Posterior vena cava (tissue), 2 donors: ENCODE measurements around the gene LSG1. TPM values are rescaled to one million over a fixed set of nuclear protein-coding genes. Genes with fewer than 3 reads are reported as not detected.

ENCODE experiments used
- DNase-seq: peaks from one replicate; pipeline ENCODE4 v3.0.0-alpha.2; 2020; ENCODE audit warnings: low spot score
- intact Hi-C, 2 donors: fragments of 100-400 bp; cut with DNase I; formaldehyde crosslinking; loops; one replicate each; pipeline versions ENCODE4 v1.14.1 to v1.14.2; 2022 to 2023
- total RNA-seq, 2 donors: library from RNA; stranded (reverse); fragmentation: NEBNext Ultra II Directional; extraction: Animal tissue kit (Norgen Biotek cat#: 25700); gene quantifications; one replicate each; pipeline ENCODE4 v1.2.1, GENCODE V29; 2021
- donor health status: DM: yes; HTN: yes; CAD: no.
- donor health status: DM: yes; HTN: yes; CAD: no.

LSG1 gene
- total RNA-seq, 2 donors from 2014 or later = 20.7 to 28.5 TPM

DNA sequence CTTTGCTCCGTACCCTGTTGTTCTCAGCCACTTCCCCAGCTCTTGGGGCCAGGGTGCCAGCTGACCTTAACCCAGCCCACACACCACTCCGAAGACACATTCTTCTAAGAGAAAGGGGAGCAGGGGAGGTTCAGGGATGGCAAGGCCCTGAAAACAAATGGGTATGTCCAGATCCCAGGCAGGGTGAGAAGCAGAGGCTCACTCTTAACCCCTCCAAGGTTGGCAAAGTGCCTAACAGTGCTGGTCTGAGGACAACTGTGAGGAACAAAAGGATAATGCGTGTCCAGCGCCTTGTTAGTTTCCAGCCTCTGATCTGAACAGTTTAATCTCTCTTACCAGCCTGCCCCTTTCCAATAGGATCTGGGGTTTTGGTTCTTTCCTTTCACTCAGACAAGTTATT, 40.3 kb downstream of the LSG1 start:
- DNase-seq = no peak
- intact Hi-C loops = loop anchor here in 1 of 2 donors (5.0 kb wide), 1 partner anchor 436 kb away; no protein-coding TSS in a partner anchor

DNA sequence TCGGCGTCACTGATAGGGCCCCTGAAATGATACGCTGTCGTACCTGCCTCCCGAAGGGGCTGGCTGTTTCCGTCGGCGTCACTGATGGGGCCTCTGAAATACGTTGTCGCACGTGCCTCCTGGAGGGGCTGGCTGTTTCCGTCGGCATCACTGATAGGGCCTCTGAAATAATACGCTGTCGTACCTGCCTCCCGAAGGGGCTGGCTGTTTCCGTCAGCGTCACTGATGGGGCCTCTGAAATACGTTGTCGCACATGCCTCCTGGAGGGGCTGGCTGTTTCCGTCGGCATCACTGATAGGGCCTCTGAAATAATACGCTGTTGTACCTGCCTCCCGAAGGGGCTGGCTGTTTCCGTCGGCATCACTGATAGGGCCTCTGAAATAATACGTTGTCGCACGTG, 41.3 kb downstream of the LSG1 start:
- intact Hi-C loops = loop anchor here in 1 of 2 donors (5.0 kb wide), 1 partner anchor 437 kb away; no protein-coding TSS in a partner anchor
- peak; percentile 48 for DNase-seq

DNA sequence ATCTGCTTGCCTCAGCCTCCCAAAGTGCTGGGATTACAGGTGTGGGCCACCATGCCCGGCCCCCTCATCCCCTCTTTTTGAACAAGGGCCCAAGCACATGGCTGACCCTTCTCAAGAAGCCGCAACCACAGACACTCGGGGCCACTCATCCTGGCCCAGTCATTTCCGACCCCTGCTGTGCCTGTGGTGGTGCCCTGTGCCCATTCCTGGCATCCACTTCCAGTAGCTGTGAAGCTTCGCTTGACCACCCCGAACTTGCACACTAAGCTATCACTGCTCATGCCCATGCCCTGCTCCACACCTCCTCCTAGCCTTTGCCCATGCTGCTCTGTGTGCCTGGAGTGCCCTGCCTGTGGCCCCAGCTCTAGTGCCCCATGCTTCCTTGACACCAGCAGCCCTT, 47.0 kb downstream of the LSG1 start:
- intact Hi-C loops = no loop called here
- peak; percentile 28 for DNase-seq

DNA sequence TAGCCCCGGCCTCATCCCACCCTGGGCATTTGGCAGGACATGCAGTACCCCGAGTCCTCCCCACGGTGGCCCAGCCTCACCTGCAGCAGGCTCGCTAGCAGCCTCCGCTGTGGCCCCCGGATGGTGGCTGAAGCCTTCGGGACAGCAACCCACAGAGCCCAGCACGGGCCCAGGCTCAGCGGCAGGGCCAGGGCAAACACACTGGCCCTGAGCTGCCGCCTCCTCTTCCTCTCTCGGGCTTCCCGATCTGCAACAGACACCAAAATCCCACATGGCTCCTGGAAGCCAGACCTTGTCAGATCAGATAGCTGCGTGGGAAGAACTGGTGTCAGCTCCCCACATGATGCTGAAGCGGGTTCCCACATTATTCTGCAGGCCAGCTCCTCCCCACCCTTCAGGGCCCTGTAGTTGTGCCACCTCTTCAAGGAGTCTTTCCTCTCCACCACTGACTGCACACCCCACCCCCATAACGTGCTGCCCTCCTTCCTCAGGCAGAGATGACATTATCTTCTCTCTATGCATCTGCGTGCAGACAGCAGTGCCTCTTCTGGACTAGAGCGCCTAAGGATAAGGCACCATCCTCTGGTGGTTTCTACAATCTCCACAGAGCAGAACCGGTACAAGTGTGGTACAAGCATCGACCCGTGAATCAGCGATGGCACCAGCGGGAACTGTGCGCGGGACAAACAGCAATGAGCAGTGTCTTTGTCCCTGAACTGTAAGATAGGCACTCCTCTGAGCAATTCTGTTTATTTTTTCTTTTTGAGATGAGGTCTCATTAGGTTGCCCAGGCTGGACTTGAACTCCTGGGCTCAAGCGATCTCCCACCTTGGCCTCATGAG, 48.3 kb downstream of the LSG1 start:
- intact Hi-C loops = no loop called here
- DNase-seq = peak; percentile 76

DNA sequence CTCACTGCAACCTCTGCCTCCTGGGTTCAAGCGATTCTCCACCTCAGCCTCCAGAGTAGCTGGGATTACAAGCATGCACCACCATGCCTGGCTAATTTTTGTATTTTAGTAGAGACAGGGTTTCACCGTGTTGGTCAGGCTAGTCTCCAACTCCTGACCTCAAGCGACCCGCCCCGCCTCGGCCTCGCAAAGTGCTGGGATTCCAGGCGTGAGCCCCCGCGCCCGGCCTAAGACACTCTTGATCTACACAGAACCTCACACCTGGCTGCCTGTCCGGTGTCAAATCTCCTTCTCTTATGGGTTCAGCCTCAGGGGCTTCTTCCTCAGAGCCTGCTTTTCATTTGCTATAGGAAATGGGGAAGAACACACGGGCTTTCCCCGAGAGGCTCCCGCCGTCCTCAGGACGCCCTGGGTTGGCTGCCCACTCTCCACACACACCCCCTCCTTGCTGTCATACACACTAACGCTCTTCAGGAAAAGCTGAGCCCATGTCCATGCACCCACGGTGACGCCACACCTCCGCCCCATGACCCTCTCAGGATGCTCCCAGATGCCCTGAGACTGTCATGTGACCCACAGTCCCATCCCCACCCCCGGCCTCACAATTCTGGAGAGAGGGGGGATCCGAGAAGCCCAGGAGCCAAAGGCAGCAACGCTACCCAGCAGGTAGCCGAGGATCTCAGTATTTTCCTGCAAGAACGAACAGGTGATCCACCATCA, 49.2 kb downstream of the LSG1 start:
- peak; percentile 63 for DNase-seq
- intact Hi-C loops = no loop called here

DNA sequence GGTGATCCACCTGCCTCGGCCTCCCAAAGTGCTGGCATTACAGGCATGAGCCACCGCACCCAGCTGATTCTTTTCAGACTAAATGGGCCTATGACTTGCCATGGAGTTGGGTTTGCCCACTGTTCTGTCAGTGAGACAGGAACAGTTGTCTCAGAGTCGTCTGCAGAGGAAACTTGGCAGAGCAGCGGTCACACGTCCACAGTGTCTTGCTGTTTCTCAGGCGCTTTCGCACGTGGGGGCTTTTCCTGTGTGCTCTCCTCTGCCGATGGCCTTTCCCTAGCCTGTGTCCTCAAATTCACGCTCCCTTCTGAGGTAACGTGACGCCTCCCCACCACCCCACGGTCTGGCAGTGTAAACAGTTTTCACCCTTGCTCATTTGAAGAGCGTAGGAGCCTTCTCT, 50.0 kb downstream of the LSG1 start:
- intact Hi-C loops = no loop called here
- no peak for DNase-seq

DNA sequence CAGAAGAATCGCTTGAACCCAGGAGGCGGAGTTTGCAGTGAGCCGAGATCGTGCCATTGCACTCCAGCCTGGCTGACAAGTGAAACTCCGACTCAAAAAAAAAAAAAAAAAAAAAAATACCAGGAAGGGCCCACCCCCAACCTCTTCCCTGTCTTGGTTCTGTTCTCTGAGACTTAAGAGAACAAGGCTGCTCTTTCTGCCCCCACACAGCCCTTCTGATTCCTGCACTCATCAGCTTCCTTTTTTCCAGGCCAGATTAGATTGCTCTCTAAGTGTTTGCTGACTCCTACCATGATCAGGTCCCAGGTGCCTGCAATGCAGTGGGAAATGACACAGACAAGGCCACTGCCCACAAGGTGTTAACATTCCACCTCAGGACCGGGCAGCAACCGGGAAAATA, 51.8 kb downstream of the LSG1 start:
- intact Hi-C loops = no loop called here
- no peak for DNase-seq

DNA sequence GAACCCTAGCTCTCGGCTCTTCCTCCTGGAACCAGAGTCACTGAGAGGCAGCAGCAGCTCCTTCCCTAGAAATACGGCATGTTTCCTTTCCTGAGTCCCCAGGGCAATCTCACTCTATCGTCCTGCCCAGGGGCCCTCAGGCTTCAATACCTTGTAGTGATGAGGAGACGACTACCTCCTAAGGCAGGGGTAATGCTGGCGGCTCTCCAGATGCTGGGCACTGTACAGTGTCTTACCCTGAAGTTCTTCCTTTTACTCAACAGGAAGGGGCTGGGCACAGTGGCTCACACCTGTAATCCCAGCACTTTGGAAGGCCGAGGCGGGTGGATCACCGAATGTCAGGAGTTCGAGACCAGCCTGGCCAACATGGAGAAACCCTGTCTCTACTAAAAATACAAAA, 52.2 kb downstream of the LSG1 start:
- intact Hi-C loops = no loop called here
- no peak for DNase-seq

DNA sequence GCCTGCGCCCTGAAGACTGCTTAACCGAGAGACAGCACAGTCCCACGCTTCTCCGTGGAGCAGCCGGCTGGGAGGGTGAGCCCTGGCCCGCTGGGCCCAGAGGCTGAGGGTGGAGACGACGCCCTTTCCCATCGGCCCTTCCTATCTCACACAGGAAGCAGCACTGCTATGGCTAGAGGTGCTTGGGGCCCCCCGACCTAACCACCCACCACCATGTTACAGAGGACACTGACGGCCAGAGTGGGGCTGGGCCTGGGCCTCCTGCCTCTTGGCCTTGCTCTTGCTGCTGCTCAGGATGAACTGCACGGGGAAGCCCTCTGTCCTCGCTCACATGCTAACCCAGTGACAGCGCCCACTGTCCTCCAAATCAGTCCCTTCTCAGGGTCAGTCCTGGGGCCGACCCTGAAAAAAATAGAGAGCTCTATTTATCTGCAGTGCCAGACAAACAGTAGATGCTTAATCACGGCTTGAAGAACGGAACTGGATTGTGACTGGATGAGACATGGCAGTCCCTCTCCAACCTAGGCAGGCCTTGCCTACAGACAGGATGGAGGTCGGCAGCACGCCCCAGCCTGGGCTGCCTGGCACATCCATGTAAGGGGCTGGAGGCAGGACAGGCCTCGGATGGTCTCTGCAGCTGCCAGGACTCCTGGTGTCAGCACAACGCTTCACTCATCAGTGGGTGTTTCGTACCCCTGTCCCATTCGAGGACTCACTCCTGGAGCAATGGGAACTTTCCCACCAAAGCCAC, 53.0 kb downstream of the LSG1 start:
- no peak for DNase-seq
- intact Hi-C loops = no loop called here

DNA sequence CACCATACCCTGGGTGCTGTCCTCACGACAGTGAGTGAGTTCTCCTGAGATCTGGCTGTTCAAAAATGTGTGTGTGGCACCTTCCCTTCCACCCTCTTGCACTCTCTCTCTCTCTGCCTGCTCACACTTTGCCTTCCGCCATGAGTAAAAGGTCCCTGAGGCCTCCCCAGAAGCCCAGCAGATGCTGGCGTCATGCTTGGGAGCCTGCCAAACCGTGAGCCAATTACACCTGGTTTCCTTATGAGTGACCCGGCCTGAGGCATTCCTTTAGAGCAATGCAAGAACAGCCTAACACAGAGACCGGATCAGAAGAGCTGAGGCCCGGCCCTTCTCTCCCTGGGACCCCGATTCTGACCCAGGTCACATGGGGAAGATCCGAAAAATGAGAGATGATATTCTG, 54.2 kb downstream of the LSG1 start:
- intact Hi-C loops = no loop called here

DNA sequence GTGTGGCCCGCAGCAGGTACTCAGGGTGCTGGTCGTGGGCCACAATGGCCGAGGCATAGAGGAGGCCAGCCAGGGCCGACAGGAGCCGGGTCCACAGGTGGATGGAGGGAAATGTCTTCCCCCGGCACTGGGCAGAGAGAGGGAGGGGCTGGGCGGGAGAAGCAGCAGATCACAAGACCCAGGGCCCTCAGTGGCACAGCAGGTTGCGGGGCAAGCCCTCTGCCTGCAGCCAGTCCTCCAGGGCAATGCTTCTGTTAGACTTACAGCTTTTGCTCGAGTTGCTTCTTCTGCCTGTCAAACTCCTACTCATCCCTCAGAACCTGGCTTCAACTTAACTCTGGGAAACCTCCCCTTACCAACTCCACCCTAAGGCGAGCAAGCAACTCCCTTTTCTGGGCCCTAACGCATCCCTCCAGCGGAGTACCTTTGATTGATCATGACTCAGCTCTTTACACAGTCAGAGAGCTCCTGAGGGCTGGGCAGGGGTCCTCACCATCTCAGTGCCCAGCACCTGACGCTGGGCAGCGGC, 54.8 kb downstream of the LSG1 start:
- intact Hi-C loops = no loop called here
- no peak for DNase-seq

More for the DNA sequence above, 54.2 kb downstream of the LSG1 start:
- DNase-seq = no peak

DNA sequence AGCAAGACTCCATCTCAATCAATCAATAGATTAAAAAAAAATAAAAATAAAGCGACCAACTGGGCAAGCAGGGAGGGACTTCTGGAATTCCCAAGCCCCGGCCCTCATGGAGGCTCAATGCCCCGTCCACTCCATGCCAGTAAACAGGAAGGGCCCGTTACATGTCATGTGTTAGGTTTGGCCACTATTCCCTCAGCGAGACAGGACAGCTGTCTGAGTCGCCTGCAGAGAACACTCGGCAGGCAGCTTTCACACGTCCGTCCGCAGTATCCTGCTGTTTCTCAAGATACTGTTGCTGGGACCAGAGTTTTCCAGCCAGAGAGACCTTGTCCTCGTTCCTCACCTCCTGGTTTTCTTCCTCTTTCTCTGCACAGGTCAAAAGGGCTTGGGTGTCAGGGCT, 56.8 kb downstream of the LSG1 start:
- DNase-seq = no peak
- intact Hi-C loops = no loop called here

DNA sequence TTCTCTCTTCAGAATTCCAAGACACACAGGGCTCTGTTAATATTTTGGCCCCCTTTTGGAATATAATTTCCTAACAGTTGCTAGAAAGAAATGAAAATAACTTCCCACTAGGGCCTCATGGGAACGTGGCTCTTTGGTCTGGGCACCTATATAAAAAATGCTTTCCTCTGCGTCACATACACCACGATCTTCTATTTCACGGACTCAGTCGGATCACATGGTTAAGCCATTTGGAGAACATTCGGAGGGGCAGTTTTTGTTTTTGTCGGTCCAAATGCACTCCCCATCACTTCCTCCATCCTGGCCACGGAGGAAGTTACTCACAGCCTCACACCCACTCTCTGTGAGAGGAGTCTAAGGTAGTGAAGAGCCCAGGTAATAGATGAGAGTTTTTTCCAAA, 59.8 kb downstream of the LSG1 start:
- intact Hi-C loops = no loop called here
- no peak for DNase-seq

DNA sequence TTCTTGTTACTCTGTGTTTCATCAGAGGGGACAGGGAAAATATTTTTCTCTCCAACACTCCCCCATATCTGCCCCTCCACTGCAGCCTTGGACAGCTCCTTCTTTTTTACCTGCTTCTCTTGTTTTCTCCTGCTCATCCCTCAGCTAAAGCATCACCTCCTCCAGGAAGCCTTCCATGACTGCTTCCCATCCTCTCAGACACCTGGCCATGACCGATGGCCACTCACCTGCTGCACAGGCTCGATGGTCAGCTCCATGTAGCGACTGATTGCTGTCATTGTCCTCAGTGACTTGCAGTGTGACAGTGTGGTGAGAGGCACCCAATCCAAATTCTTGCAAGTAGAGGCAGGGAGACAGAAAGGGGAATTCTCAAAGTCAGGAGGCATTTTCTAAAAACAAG, 61.3 kb downstream of the LSG1 start:
- DNase-seq = no peak
- intact Hi-C loops = no loop called here

DNA sequence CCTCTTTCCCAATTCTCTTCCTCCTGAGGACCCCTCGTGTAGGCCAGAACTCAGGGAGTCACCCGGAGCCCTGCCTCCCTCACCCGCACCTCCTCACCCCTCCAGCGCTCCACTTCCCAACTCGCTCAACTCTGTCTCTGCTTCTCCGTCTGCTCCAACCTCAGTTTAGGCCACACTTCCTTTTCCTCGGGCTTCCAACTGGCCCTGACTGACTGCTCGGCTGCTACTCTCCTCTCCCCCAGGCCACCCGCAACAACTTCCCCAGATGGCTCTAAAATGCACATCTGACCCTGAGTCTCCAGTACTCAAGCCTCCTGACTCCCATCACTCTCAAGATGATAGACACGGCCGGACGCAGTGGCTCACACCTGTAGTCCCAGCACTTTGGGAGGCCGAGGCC, 62.4 kb downstream of the LSG1 start:
- no peak for DNase-seq
- intact Hi-C loops = no loop called here

DNA sequence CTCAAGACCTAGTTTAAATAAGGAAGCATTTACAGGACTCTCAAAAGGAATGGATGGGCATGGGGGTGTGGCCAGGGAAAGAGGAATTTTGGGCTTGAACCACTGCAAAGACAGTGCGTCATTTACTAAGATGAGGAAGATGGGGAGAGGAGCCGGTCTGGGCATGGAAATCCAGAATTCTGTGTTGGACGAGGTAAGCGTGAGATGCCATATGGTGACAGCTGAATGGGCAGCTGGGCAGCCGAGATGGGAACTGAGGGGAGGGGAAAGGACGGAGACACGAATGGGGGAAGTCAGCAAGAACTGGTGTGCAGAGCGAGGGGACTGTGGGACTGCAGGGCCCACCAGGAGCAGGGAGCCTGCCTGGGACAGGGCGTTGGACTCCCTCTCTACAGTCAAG, 63.0 kb downstream of the LSG1 start:
- no peak for DNase-seq
- intact Hi-C loops = no loop called here

DNA sequence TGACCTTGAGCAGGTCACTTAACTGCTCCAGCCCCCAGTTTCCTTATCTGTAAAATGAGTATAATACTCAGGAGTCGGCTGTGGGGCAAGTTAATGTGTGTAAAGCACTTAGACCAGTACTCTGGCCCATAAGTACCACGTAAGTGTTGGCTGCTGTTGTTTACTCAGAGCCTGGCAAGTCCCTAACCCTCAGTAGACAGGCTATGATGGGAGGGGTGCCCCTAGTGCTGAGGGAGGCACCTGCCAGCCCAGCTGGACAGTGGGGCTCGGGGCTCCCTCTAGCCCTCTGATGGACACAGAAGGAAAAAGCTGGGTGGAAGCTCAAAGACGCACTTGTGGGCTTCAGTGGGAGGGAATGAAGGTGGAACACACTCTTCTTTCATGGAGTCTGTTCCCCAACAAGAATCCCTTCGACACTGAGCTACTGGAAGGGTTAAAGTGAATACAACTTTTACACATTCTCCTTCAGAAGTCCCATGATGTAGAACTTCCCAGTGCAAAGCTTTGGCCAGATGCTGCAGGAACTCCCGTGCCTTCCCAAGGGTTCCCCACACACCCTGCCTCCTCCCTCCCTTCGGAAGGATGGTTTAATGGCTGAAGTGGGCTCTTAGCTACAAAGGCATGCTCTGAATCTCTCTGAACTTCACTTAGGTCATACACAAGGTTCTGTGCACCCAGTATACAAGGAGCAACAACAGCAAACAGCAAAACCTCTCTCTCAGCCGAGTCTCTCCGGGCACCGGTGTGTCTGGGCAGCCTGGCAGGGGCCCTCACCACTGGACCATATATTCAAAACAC, 64.2 kb downstream of the LSG1 start:
- DNase-seq = no peak
- intact Hi-C loops = no loop called here

DNA sequence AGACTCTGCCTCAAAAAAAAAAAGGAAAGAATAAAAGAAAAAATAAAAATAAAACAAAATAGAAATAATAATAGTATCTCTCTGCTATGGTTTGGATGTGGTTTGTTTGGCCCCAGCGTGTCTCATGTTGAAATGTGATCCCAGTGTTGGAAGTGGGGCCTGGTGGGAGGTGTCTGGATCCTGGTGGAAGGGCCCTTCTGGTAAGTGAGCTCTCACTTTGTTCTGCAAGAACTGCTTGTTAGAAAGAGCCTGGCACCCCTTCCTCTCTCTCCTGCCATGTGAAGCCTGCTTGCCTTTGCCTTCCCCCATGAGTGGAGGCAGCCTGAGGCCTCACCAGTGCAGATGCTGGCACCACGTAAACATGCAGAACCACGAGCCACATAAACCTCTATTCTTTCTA, 65.0 kb downstream of the LSG1 start:
- intact Hi-C loops = no loop called here

DNA sequence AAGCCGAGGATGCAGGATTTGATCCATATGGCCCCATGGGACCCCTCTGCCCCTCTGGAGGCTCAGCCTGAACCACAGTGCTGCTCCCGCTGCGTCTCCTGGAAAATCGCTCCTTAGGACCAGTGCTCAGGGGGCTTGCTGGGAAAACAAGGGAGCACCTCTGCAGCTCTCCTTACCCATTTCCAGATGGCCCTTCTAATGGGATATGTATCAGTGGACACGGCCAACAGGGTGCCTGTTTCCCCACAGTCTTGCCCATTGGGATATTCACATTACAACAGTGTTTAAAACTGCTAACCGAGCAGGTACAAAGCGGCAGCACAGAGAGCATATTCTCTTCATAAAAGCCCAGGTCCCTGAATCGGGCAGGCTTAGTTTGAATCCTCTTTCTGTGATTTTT, 65.8 kb downstream of the LSG1 start:
- DNase-seq = no peak
- intact Hi-C loops = no loop called here

More for the DNA sequence above, 65.0 kb downstream of the LSG1 start:
- no peak for DNase-seq
